ENCODE data around the gene LPAR1. TPM values are rescaled to one million over a fixed set of nuclear protein-coding genes. Genes with fewer than 3 reads are reported as not detected.
"Not testable (repeated sequence)": the region's sequence is repeated elsewhere in the genome, so short reads cannot be mapped to it uniquely, and the experiment has no call there.

The LPAR1 gene
- total RNA-seq, 1 donor from 2014 or later: 42.6 TPM

DNA sequence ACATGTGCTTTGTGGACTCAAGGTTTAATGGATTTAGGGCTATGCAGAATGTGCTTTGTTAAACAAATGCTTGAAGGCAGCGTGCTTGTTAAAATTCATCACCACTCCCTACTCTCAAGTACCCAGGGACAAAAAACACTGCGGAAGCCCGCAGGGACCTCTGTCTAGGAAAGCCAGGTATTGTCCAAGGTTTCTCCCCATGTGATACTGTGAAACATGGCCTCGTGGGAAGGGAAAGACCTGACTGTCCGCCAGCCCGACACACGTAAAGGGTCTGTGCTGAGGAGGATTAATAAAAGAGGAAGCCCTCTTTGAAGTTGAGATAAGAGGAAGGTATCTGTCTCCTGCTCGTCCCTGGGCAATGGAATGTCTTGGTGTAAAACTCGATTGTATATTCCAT is 211.9 kb downstream of the LPAR1 start:
- DNase-seq (ENCODE audit: low spot score): not testable (repeated sequence)

DNA sequence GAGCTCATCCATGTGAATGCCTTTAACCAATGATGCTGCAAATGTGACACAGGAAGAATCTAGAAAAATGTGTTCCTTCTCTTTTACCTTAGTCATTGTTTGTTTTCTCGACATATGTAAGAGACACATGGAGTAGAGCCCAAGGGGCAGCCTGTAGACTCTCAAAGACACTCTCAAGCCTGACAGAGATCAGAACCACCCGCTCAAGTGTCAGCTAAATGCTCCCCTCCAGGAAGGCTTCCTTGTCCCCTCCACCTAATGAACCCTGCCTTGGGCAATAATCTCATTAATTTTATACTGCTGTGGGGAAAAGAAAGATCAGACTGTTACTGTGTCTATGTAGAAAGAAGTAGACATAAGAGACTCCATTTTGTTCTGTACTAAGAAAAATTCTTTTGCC is 212.3 kb downstream of the LPAR1 start:
- DNase-seq (ENCODE audit: low spot score): no peak

DNA sequence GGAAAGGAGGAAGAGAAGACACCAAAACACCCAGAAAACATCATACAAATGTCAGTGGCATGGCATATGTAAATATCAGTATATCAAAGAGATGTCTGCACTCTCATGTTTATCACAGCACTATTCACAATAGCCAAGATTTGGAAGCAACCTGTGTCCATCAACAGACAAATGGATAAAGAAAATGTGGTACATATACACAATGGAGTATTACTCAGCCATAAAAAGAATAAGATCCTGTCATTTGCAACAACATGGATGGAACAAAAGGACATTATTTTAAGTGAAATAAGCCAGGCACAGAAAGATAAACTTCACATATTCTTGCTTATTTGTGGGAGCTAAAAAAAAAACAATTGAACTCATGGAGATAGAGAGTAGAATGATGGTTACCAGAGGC is 213.1 kb downstream of the LPAR1 start:
- DNase-seq (ENCODE audit: low spot score): not testable (repeated sequence)
